ENCODE measurements around the gene C6orf89.

- TF ChIP-seq EZH2 (IDR thresholded peaks at IDR 0.05), result no peak
- no peak for TF ChIP-seq POLR2AphosphoS5 (IDR thresholded peaks at IDR 0.05; ENCODE audit: borderline replicate concordance, low read depth, low read length)
Measured at GRCh38 chr6:36938536-36938935, 52.8 kb downstream of the C6orf89 start.

All from SK-N-MC (cell line).